NCI-H82 (cell line): ENCODE data around the gene NCAM2.
A peak's percentile ranks its signal among the peaks of the same experiment; 100 is the strongest.

Experiments
- DNase-seq: peaks from one replicate; lab custom pipeline; 2025; lab: John Stamatoyannopoulos, UW

The NCAM2 gene

DNA sequence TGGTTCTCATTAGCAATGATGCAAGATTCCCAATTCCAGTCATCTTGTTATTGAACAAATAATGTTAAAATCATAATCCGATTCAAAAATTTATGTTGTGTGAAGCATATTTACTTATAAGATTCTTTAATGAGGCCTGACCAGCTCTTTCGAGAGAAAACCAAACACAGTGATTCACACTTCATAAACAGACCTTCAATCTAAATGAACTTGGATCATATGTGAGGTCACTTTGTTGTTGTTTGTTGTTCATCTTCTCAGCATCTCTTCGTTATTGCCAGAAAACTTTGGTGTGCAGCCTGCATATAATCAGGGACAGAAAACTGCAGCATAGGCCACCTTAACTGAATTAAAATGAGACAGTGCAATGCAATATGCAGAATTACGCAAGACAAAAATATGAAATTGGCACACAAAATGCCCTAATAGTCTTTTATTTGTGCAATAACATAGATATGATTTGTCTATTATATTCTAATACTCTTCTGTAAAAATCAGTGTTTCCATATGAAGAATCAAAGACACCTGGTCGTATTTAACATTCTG lies 30.1 kb downstream of the NCAM2 start:
- DNase-seq = no peak

DNA sequence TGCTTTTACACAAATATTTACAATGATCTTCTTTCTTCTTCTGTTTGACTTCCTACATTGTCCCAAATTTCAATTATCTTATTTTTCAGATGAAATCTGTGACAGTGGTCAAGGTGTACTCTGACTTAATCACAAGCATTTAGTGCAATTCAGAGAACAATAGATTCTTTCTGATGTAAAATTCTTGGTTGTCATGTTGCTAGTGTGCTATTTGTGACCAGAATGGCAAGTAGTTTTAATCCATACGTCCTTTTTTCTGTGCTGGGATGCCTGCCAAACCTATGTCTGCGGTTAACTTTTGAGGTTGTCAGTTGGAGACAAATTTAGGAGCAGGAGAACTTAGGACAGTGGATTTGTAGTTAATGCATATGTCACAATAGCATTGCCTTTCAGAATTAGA lies 31.0 kb downstream of the NCAM2 start:
- DNase-seq = no peak

DNA sequence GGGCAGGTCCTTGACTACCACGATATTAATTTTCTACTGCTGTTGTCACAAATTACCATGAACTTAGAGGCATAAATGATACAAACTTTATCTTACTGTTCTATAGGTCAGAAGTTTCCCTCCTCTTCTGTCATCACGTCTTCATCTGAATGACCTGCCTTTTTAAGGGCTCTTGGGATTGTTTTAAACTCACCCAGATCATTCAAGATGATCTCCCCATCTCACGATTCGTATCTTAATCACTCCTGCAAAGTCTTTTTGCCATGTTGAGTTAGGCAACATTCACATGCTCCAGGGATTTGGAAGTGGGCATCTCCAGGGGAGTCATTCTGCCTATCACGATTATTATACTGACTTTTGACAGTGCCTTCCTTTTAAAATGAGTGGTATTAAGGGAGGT lies 32.1 kb downstream of the NCAM2 start:
- DNase-seq = no peak

DNA sequence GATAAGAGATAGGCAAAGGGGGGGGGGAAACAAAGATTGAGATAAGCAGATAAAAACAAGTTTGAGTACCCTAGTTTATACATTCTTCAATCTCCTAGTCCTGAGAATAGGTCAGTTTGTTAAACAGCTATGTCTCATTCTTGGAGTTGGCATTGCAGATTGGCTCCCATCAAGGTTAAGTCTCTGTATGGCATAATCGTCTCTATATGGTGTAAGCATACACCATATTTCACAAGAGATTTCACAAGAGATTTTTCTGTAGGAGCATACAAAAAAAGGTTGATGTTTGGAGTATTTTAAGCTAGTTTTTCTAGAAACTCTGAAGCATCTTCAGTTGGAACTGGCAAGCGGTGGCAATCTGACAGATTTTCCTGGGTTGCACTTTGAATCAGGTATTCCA lies 35.8 kb downstream of the NCAM2 start:
- DNase-seq = no peak

DNA sequence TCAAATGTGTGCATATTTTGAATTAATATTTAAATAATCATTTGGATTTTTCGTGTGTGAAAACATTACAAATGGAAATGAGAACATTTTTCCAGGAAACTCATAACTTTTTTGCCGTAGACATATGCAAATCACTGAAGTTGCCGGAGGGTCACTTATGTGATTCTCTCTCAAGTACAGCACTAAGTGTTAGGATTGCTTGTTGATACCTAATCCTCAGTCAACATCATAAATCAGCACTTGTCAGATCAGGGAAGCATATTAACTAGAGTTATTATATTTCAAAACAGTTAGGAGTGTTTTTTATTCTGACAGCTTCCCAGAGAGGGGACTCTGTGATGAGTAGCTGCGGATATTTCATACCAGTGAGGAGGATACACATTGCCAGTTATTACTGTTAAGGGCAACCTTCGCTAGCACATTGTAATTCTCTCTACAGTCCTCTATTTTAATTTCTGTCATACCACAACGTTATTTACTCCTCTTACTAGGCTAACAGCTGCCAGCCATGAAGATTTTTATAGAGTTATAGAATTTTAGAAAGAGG lies 41.5 kb downstream of the NCAM2 start:
- DNase-seq = peak; percentile 10

DNA sequence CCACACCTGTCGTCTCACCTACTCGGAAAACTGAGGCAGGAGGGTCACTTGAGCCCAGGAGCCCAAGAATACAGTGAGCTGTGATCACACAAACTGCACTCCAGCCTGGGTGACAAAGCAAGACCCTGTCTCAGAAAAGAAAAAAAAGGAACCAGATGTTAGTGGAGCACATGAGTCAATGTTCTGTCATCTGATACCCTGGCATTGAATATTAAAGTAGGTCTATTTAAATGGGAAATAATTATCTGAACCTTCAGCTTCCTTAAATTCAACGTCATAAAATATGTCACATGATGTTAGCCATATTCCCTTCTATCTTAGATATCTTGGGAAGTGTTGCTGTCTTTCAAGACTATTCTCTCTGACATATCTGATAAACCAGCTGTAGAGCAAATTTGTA lies 47.3 kb downstream of the NCAM2 start:
- DNase-seq = no peak

DNA sequence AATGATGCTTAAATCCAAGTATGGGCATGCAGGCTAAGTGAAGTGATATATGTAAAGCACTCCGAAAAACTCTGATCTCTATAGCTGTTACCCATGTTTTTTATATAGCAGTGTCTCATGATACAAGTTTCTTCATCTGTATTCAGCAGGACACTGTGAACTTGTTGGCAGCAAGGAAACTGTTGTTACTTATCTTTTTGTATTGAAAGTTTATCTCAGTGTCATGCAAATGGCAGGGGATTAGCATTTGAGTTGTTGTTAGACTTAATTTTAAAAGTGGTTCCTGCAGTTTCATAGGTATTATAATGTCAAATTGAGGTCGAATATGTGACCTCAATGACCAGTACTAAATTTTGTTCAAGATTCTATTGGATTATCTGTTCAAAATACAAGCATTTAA lies 47.9 kb downstream of the NCAM2 start:
- no peak for DNase-seq

DNA sequence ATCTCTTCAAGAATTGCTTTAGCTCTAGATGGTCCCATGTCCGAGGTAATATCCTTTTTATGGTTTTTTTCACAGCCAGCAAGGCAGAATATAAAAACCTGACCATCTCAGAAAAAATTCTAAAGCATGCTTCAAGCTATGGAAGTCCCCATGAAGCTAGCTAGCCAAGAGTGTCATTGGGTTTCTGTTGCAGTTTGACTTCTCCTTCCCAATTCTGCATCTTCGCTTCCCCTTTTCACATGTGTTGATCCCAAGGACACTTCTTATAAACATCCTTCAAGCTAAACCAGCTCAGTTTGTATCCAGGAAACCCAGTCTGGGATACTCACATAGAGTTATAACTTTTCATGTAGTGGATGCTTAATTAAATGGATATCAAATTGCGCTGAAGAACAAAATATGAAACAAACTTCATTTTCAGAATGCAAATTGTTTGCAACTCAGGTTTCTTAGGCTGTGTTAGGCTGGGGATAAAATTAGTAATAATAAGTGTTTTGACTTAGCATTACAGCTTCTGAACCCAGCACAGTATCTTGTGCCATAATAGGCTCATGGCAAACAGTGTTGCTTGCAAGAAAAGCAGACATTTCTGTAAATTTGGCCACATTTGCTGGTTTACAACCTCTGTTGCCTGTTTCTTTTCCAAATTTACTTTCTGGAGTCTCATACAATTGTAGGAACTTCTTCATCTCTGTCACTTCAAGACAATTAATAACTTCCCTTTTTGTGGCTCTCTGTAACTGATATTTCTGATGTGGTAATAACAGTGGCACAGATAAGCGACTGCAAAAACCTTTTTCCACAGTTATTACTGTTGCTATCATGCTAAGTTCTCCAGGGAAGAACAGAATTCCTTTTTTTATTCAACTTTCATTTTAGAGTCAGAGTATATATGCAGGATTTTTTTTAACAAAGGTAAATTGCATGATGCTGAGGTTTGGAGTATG lies 53.2 kb downstream of the NCAM2 start:
- DNase-seq = no peak

DNA sequence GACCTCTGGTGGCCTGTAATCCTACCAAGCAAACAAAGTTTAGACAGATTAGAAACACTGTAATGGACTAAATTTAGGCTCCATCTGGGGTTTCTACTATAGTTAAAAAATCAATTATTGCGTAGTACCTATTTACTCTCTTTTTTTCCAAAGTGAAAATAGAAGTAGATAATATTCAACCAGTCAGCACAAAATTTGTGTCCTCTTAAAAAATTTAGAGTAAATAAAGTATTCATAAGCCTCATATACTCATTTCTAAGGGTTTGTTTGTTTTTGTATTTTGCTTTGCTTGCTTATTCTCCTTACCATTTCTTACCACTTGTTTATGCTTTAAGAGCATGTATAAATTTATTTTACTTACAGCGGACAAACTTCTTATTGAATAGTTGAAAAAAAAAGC lies 54.5 kb downstream of the NCAM2 start:
- no peak for DNase-seq

DNA sequence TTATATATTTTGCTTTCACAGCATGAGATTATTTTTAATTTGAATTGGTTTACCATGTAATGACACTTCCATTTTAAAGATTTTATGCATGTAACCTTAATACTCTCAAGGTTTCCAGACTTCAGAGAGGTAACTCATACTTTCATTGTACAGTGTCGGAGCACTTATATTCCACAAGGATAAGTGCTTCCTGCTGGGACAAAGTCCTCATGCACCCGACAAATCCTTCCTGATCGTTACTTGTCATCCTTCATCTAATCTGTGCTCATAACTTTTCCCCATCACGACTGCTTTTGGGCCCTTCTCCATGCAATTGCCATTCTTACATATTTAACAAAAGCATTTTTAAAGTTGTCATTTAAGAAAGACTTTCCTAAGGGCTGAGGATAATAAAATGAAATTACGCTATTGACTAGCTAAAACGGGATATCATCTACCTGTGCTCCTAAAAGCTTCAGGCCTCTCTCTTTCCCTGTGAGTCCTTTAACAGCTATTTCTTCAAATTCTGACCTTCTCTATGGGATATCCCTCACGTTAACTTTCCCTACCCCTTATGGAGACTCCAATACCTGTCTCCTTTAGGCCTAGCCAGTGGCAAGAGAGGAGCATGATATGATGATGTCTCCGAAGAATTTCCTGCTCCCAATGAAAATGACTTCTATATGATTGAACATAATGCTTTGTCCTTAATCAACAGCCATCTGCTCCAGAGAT lies 59.3 kb downstream of the NCAM2 start:
- DNase-seq = no peak

DNA sequence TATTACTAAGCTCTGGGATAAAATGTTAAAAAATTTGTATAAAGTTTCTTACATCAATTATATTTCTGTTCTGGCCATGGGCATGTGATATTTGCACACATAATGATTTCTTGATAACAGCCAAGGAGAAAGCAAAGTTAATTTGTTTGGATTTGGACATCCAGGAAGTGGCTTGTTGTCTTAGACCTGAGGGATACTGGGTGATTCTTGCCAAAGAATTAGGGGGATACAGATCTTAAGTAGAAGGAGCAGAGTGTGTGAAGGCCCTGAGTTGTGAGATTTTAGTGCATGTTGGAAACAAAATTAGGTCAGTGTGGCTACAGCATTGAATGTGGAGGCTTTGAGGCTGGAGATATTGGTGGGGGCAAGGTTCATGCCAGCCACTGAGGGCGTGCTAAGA lies 65.6 kb downstream of the NCAM2 start:
- no peak for DNase-seq

DNA sequence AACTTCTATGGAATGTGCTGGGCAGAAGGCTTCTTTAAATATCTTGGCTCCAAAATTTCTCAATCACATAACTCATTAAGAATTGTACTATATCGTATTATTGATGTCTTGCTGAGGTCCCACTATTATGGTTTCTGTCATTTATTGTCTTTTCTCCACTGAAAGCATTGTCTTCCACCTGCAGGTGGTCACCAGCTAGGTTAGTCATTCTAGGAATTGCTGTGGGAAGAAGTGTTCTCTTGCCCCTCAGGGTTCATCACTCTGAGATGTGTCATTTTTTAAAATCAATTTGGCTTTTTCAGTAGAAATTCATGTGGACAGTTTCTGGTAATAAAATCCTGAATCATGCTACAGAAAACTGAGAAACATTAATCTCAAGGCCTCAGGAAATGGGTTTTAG lies 66.1 kb downstream of the NCAM2 start:
- no peak for DNase-seq

DNA sequence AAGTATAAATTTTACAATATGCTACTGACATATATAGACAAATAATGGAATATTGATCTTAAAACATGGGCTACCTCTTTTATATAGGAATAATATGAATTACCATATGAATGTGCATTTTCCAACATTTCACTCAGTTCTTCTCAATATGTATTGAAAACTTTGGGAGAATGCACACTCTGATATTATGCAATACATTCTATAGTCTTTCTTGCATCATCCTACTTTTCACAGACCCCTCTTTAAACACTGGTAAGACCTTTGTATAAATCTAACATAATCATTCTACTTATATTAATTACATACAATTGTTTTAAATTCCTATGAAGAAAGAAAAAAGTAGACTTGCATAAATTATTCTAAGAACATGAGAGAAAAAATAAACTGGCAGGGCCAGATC lies 69.2 kb downstream of the NCAM2 start:
- DNase-seq = no peak

DNA sequence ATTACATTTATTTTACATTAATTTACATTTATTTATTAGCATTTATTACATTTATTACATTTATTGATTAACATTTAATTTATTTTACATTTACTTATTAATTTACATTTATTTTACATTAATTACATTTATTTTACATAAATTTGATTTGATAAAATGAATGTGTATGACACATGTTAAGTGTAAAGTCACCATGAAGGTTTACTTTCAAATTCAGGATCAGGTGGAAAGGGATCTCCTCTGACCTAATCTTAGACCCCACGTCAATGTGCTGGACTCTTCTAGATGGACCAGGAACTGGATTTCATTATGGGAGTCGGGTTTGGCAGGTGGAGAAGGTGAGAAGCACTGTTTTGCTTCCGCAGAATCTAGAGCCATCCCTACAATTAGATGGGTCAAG lies 76.1 kb downstream of the NCAM2 start:
- DNase-seq = no peak

DNA sequence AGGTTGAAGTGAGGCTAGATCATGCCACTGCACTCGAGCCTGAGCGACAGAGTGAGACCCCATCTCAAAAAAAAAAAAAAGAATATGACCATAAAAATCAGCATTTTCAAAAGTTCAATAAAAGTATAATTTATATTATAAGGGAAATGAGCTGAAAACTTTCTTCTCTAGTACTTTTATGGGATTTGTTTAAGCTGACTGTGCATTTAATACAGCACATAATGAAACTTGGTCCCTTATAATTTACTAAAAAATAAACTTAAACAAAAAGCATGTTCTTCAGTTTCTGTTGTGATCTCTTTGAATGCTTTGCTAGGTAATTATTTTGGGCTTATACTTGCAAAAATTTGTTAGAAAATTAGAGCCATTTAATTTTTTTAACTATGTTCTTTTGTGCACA lies 77.8 kb downstream of the NCAM2 start:
- DNase-seq = no peak

DNA sequence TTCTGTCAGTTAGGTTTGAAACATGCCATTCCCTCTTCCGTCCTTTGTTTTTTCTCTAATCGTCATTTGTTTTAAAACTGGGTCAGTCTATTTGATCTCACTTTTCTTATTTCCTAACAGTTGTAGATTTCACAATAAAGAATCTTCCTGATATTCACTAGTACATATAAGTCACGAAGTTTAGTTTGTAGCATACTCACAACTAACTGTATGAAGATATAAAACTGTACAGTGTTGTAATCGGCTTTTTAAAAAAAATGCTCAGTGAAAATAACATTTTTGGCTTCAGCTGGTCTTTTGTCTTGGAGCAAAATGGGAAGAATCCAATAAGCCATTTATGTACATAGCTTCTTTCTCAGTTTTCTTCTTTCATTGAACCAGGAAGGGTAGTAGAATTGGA lies 78.3 kb downstream of the NCAM2 start:
- no peak for DNase-seq

DNA sequence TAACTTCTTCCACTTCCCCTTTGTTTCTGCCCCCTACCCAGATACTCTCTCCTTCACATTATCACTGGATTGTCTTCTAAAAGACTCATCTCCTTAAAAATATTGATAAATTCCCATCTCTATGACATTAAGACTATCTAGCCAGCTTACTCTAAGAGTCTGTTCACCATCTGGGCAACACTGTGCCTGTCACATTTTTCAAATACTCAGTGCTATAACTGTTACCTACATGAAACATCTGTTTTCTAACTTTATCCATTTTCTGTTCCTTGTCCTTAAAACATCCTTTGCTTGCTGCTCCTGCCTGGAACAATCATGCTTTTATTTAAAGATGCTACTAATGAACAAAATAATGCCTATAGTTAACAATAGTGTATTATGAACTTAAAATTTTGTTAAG lies 81.4 kb downstream of the NCAM2 start:
- DNase-seq = no peak

DNA sequence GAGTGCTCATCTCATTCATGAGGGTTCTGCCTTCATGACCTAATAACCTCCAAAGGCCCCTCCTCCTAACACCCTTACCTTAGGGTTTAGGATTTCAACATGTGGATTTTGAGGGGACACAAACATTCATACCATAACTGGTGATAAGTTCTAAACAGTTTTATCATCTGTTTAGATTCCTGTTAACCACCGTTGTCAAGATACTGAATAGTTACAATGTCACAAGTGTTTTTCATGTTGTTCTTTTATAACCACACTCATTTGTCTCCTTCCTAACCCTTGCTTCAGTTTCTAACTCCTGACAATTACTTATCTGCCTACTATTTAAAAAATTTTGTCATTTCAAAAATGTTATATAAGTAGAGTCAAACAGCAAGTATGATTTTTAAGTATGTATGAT lies 86.0 kb downstream of the NCAM2 start:
- DNase-seq = no peak

DNA sequence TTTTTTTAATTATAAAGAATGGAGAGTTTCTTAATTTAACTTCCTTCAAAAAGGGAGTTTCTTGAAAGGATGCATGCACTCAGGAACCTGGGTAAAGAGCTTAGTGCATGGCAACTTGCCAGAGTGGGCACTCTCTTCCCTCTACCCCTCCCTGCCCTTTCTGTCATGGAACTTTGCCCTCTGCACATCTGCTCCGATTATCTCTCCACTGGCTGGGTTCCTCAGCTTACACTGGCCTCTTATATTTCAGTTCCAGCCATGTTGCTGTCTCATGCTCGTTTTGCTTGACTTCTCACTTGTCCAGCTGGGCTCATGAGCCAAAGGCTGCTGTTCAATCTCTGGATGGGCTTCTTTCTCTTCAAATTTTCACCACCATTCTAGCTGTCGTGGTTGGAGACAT lies 87.0 kb downstream of the NCAM2 start:
- peak; percentile 13 for DNase-seq

DNA sequence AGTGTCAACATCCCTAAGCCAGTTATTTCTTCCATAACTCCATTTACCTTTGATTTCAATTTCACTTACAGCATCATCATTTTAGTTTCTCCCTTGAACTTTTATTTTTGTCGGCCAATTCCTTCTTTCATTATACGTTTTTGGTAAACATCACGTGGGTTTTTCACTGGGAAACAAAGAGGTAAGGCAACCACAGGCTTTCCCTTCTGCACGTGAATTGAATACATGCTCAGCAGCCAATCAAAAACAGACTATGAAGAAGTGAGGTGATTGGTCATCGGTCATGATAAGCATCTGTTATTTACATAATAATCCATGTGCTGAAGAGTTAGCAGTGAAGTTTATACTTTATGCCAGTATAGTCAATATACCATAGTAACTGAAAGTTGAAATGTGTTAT lies 98.7 kb downstream of the NCAM2 start:
- no peak for DNase-seq

DNA sequence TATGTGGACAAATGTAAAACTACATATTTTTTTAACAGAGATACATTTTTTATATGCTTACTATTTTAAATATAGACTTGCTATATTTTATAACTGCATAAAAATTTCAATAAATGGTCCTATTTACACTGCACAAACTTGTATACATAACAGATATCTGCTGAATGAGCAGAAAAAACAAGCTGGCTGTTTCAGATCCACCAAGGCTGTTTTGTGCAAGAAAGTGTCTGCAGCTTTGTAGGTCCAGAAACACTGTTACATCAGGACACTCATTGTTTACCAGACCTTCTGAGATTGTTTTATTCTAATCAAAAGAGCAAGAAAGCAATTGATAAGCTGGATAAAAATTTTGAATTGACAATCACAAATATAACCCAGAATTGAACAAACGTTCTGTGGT lies 99.3 kb downstream of the NCAM2 start:
- no peak for DNase-seq

DNA sequence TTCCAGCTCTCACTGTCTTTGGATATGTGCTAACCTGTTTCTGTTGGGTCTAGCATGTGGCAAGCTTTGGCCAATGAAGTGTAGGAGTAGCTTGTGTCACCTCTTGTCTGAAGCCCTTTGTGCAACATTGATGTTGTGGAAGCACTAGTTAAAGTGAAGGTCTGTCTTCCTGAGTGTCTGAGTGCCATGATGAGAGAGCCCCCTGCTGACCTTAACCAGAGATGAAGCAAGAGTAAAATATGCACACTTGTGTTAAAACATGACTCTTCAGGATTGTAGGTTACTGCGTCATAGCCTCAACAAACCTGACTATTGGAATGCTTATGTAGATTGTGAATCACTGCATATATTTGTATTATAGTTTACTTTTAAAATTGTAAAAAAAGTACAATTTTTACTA lies 103.7 kb downstream of the NCAM2 start:
- peak; percentile 73 for DNase-seq

DNA sequence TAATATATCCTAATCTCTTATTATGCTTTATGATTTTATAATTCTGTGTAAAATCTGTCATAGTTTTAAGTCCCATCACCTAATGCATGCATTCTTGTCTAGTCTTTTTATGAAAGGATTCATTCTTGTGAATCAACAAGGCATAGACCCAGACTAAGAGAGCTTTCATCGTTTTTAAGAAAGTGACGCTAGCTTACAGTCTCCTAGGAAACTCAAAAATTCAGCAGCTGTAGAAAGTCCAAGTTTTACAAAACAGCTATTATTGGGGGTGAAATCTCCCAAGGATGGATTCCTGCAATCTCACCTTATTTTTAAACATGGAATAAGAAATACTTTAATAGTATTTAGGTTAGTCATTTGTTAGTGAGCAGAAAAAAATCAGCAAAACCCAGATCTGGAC lies 104.7 kb downstream of the NCAM2 start:
- no peak for DNase-seq
